Hematopoietic multipotent progenitor cell (in vitro differentiated cells): ENCODE results near the gene PRH2. TPM values are rescaled to one million over a fixed set of nuclear protein-coding genes. Genes with fewer than 3 reads are reported as not detected.

ENCODE experiments used
- DNase-seq, 3 donors: peaks; one replicate each; pipeline ENCODE4 v3.0.0-alpha.2; 2011 to 2015; ENCODE audit warnings: low read depth in 2 of 3, low spot score in 2 of 3
- total RNA-seq: library from RNA; depleted of rRNA; stranded (reverse); fragments of >200 nt; gene quantifications from one replicate; pipeline ENCODE4 v1.2.3, GENCODE V29; 2012

PRH2 gene
- total RNA-seq, 1 donor: not detected

- DNase-seq: no peak
Observed at GRCh38 chr12:10959804-10960203, 30.8 kb downstream of the PRH2 start.

- DNase-seq: peak in 2 of 3 donors; percentile 29 to 59
Observed at GRCh38 chr12:10960211-10960610, 31.2 kb downstream of the PRH2 start.

GRCh38 chr12:10965476-10965875, 36.4 kb downstream of the PRH2 start:
- no peak for DNase-seq

- DNase-seq: no peak
Observed at GRCh38 chr12:10966314-10966713, 37.3 kb downstream of the PRH2 start.

GRCh38 chr12:10967409-10967808, 38.4 kb downstream of the PRH2 start:
- no peak for DNase-seq

- DNase-seq: no peak
Observed at GRCh38 chr12:10968765-10969456, 39.9 kb downstream of the PRH2 start.

GRCh38 chr12:10974965-10975364, 45.9 kb downstream of the PRH2 start:
- no peak for DNase-seq

GRCh38 chr12:10982244-10982643, 53.2 kb downstream of the PRH2 start:
- peak in 2 of 3 donors; percentile 4 to 22 for DNase-seq

Other genes starting within 250 kb of the PRH2 start
- 142 TPM for gene YBX3, start 205.9 kb upstream of the PRH2 start, total RNA-seq
- gene TAS2R7, start 126.6 kb upstream of the PRH2 start, total RNA-seq: not detected
- gene TAS2R8, start 122.0 kb upstream of the PRH2 start, total RNA-seq: not detected
- gene TAS2R9, start 119.1 kb upstream of the PRH2 start, total RNA-seq: under 0.01 TPM
- gene TAS2R10, start 102.9 kb upstream of the PRH2 start, total RNA-seq: 0.27 TPM
- gene PRR4, start 79.8 kb upstream of the PRH2 start, total RNA-seq: 1.1 TPM
- gene PRH1, start 45.0 kb upstream of the PRH2 start, total RNA-seq: 34.7 TPM
- 1.3 TPM for gene TAS2R13, start 19.7 kb upstream of the PRH2 start, total RNA-seq
- 1.9 TPM for gene TAS2R14, start 10.0 kb downstream of the PRH2 start, total RNA-seq
- 2.7 TPM for gene TAS2R50, start 57.7 kb downstream of the PRH2 start, total RNA-seq
- 2.4 TPM for gene TAS2R20, start 69.1 kb downstream of the PRH2 start, total RNA-seq
- gene TAS2R19, start 93.4 kb downstream of the PRH2 start, total RNA-seq: 5.4 TPM
- 5.1 TPM for gene TAS2R31, start 102.2 kb downstream of the PRH2 start, total RNA-seq
- gene TAS2R46, start 133.1 kb downstream of the PRH2 start, total RNA-seq: 4.8 TPM
- 5.4 TPM for gene TAS2R43, start 163.1 kb downstream of the PRH2 start, total RNA-seq
- 7.8 TPM for gene TAS2R30, start 205.4 kb downstream of the PRH2 start, total RNA-seq
- gene SMIM10L1, start 242.0 kb downstream of the PRH2 start, total RNA-seq: 9.2 TPM